ENCODE measurements around the gene TMEM62.
A peak's percentile ranks its signal among the peaks of the same experiment; 100 is the strongest.
"Not testable (repeated sequence)": the region's sequence is repeated elsewhere in the genome, so short reads cannot be mapped to it uniquely, and the experiment has no call there.

TMEM62 gene

DNA sequence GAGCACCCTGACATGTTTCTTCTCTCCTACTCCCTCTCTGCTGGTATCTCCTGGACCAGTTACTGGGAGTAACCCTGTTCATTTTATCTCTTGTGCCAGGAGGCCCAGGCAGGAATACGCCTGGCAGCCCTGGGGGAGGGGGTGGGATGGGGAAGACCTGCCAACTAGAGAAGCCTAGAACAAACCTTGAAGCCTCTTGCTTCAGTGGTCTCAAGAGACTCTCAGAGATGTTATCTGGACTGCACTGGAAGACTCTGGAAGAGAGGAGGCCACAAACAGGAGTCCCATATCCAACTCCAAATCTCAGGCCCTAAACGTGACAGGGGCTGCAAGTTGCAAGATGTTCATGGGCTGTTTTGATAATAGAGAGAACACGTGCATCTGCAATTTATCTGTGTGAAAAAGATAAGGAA is 87.6 kb downstream of the TMEM62 start, which contains the start of gene EPB42:
TSS of gene EPB42 (minus strand) at position 28 of the 413 bp plus-strand sequence. CDS start 193 bp downstream, outside the sequence.
- no peaks in the 10 kb centered on the region for H3K9me3 ChIP-seq (ENCODE audit: severe bottlenecking)
- DNase-seq (ENCODE audit: low spot score): no peak

DNA sequence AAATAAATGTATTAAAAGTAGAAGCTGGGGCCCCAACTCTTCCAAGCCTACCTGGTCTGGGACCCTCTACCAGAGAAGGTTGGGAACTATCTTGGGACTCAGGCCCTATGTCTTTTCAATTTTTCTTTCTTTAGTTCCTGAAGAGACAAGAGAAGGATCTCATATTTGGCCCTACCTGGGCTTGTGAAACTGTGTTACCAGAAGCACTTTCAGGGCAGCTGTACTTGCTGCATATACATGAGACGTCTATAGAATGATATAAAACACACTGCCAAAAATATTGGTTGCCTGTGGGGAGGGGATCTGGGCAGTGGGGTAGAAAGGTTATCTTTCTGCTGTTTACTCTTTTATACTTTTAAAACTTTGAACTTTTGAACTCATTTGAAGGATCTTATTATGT is 88.0 kb downstream of the TMEM62 start:
- Histone ChIP-seq H3K9me3 (ENCODE audit: severe bottlenecking) (no peaks in the 10 kb centered on the region), H3K4me3 (ENCODE audit: severe bottlenecking) (no peak overlapping the region), H3K36me3 (ENCODE audit: low read depth) (no peaks in the 10 kb centered on the region), H3K4me1 (ENCODE audit: insufficient read depth, poor library complexity, severe bottlenecking) (peaks cover 10% of the 10 kb centered on the region), H3K27me3 (ENCODE audit: insufficient read depth, poor library complexity, severe bottlenecking) (no peaks in the 10 kb centered on the region), H3K27ac (ENCODE audit: poor library complexity, severe bottlenecking) (no peak overlapping the region)
- DNase-seq (ENCODE audit: low spot score) (no peak), ATAC-seq (ENCODE audit: low read depth) (no peak)
- TF ChIP-seq, protein P1, sequence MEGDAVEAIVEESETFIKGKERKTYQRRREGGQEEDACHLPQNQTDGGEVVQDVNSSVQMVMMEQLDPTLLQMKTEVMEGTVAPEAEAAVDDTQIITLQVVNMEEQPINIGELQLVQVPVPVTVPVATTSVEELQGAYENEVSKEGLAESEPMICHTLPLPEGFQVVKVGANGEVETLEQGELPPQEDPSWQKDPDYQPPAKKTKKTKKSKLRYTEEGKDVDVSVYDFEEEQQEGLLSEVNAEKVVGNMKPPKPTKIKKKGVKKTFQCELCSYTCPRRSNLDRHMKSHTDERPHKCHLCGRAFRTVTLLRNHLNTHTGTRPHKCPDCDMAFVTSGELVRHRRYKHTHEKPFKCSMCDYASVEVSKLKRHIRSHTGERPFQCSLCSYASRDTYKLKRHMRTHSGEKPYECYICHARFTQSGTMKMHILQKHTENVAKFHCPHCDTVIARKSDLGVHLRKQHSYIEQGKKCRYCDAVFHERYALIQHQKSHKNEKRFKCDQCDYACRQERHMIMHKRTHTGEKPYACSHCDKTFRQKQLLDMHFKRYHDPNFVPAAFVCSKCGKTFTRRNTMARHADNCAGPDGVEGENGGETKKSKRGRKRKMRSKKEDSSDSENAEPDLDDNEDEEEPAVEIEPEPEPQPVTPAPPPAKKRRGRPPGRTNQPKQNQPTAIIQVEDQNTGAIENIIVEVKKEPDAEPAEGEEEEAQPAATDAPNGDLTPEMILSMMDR (IDR thresholded peaks at IDR 0.05; ENCODE audit: poor library complexity, severe bottlenecking): no peak

More for the DNA sequence above, 87.6 kb downstream of the TMEM62 start, which contains the start of gene EPB42:
- no peak for ATAC-seq (ENCODE audit: low read depth)
- no peak within 1 kb of the TSS for H3K27ac ChIP-seq (ENCODE audit: poor library complexity, severe bottlenecking)
- no peak within 1 kb of the TSS for H3K4me3 ChIP-seq (ENCODE audit: severe bottlenecking)
- TF ChIP-seq, protein P1 (IDR thresholded peaks at IDR 0.05; ENCODE audit: poor library complexity, severe bottlenecking): no peak
- peaks cover 10% of the 10 kb centered on the region for H3K4me1 ChIP-seq (ENCODE audit: insufficient read depth, poor library complexity, severe bottlenecking)
- no peaks in the 10 kb centered on the region for H3K36me3 ChIP-seq (ENCODE audit: low read depth)
- no peaks in the 10 kb centered on the region for H3K27me3 ChIP-seq (ENCODE audit: insufficient read depth, poor library complexity, severe bottlenecking)

DNA sequence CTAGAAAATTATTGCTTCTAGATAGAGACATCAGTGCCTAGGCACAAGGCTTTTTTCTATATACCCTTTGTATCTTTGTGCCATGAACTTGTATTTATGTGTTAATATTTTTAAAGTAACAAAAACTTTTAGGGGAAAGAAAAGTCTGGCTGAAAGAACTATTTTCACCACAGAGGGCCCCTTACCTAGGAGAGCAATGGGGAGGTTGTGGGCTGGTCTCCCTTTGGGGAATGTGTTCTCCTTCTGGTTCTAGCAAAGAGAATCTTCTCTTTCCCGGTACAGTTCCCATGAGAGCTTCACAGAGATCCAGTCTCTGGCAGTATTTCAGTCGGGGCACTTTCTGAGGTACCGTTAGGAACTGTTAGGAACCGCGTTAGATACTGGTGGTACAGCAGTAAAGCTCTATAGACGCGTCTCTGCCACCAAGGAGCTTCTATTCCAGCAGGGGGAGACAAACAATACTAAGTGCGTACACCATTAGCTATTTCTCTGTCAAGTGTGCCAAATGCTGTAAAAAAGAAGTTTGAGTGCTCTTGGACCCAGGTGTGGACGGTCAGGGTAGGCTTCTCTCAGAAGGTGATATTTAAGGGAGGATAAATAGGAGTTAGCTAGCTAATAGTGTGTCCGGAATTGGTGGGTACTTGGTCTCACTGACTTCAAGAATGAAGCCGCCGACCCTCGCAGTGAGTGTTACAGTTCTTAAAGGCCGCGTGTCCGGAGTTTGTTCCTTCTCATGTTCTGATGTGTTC is 92.0 kb downstream of the TMEM62 start:
- TF ChIP-seq, protein P1 (IDR thresholded peaks at IDR 0.05; ENCODE audit: poor library complexity, severe bottlenecking): peak; percentile 96
- Histone ChIP-seq H3K4me3 (ENCODE audit: severe bottlenecking) (no peak overlapping the region), H3K27me3 (ENCODE audit: insufficient read depth, poor library complexity, severe bottlenecking) (no peaks in the 10 kb centered on the region), H3K27ac (ENCODE audit: poor library complexity, severe bottlenecking) (no peak overlapping the region), H3K9me3 (ENCODE audit: severe bottlenecking) (no peaks in the 10 kb centered on the region), H3K36me3 (ENCODE audit: low read depth) (no peaks in the 10 kb centered on the region), H3K4me1 (ENCODE audit: insufficient read depth, poor library complexity, severe bottlenecking) (no peaks in the 10 kb centered on the region)
- ATAC-seq (ENCODE audit: low read depth) (peak; percentile 96), DNase-seq (ENCODE audit: low spot score) (no peak)

DNA sequence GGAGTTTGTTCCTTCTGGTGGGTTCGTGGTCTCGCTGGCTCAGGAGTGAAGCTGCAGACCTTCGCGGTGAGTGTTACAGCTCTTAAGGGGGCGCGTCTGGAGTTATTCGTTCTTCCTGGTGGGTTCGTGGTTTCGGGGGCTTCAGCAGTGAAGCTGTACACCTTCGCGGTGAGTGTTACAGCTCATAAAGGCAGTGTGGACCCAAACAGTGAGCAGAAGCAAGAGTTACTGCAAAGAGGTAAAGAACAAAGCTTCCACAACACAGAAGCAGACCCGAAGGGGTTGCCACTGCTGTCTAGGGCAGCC is 92.5 kb downstream of the TMEM62 start:
- not testable (repeated sequence) for H3K27me3 ChIP-seq (ENCODE audit: insufficient read depth, poor library complexity, severe bottlenecking); H3K9me3 ChIP-seq (ENCODE audit: severe bottlenecking); H3K4me3 ChIP-seq (ENCODE audit: severe bottlenecking); H3K27ac ChIP-seq (ENCODE audit: poor library complexity, severe bottlenecking); DNase-seq (ENCODE audit: low spot score); H3K36me3 ChIP-seq (ENCODE audit: low read depth); H3K4me1 ChIP-seq (ENCODE audit: insufficient read depth, poor library complexity, severe bottlenecking); ATAC-seq (ENCODE audit: low read depth)

GRCh38 chr15:43226436-43227305 is 93.3 kb downstream of the TMEM62 start:
- no peak overlapping the region for H3K4me3 ChIP-seq (ENCODE audit: severe bottlenecking)
- no peaks in the 10 kb centered on the region for H3K36me3 ChIP-seq (ENCODE audit: low read depth)
- H3K27ac ChIP-seq (ENCODE audit: poor library complexity, severe bottlenecking): no peak overlapping the region
- ATAC-seq (ENCODE audit: low read depth): no peak
- DNase-seq (ENCODE audit: low spot score): peak; percentile 70
- no peaks in the 10 kb centered on the region for H3K27me3 ChIP-seq (ENCODE audit: insufficient read depth, poor library complexity, severe bottlenecking)
- TF ChIP-seq, protein P1 (IDR thresholded peaks at IDR 0.05; ENCODE audit: poor library complexity, severe bottlenecking): no peak
- no peaks in the 10 kb centered on the region for H3K9me3 ChIP-seq (ENCODE audit: severe bottlenecking)
- H3K4me1 ChIP-seq (ENCODE audit: insufficient read depth, poor library complexity, severe bottlenecking): no peaks in the 10 kb centered on the region
